CD4-positive, alpha-beta T cell (primary cell): ENCODE results near the gene CENPP. TPM values are rescaled to one million over a fixed set of nuclear protein-coding genes. Genes with fewer than 3 reads are reported as not detected.

Experiments used
- ATAC-seq: fragments of 200-7000 bp; cut with Tn5 transposase; one replicate; pipeline ENCODE4 v1.10.0; 2022; ENCODE audit warnings: mild to moderate bottlenecking; ENCODE audit not compliant: poor library complexity
- CTCF ChIA-PET: fragments of 350-600 bp; sonication (Branson Sonifier 250); formaldehyde crosslinking; loops from one replicate; lab custom pipeline; 2021; ENCODE audit warnings: antibody characterized with exemption, inconsistent platforms; lab: Charles Lee
- POLR2A ChIA-PET: fragments of 350-600 bp; sonication (Branson Sonifier 250); formaldehyde crosslinking; loops from one replicate; lab custom pipeline; 2021; ENCODE audit warnings: antibody characterized with exemption, inconsistent platforms; lab: Charles Lee
- DNase-seq, 14 experiments: peaks; one replicate each; pipeline ENCODE4 v3.0.0-alpha.2; 2013 to 2020; ENCODE audit warnings: mixed read lengths in 2 of 14
- H3K27ac ChIP-seq, 2 donors: one replicate each; pipeline versions ENCODE4 v1.5.1 to v1.7.0; 2013; ENCODE audit warnings: low read length in 2 of 2, low read depth in 1 of 2, mild to moderate bottlenecking in 1 of 2
- H3K27me3 ChIP-seq, 2 experiments: 1 replicate in 1 of 2; 2 replicates in 1 of 2; pipeline versions ENCODE4 v1.6.1 to v1.7.0; 2013; ENCODE audit warnings: low read length in 2 of 2, control low read depth in 1 of 2, mild to moderate bottlenecking in 1 of 2, moderate library complexity in 1 of 2; ENCODE audit not compliant: insufficient read depth in 2 of 2, control insufficient read depth in 1 of 2
- H3K36me3 ChIP-seq: one replicate; pipeline ENCODE4 v1.6.1; 2013; ENCODE audit warnings: low read length, control low read depth; ENCODE audit not compliant: insufficient read depth
- H3K4me1 ChIP-seq: one replicate; pipeline ENCODE4 v1.6.1; 2013; ENCODE audit warnings: low read length, control low read depth; ENCODE audit not compliant: insufficient read depth
- H3K4me3 ChIP-seq: one replicate; pipeline ENCODE4 v1.5.1; 2013; ENCODE audit warnings: mild to moderate bottlenecking, low read length, moderate library complexity
- H3K9me3 ChIP-seq, 2 experiments: 1 replicate in 1 of 2; 2 replicates in 1 of 2; pipeline versions ENCODE4 v1.6.1 to v1.7.0; 2013; ENCODE audit warnings: low read length in 2 of 2, mild to moderate bottlenecking in 2 of 2, control low read depth in 1 of 2, moderate library complexity in 1 of 2; ENCODE audit not compliant: control insufficient read depth in 1 of 2, insufficient read depth in 1 of 2
- H3K27ac Mint-ChIP-seq: one replicate; pipeline ENCODE4 v1.8.0; 2020; ENCODE audit warnings: mixed read lengths
- H3K27me3 Mint-ChIP-seq: one replicate; pipeline ENCODE4 v1.8.0; 2021; ENCODE audit warnings: mixed read lengths
- H3K36me3 Mint-ChIP-seq: one replicate; pipeline ENCODE4 v1.8.0; 2021; ENCODE audit warnings: low read depth, mixed read lengths
- H3K4me1 Mint-ChIP-seq: one replicate; pipeline ENCODE4 v1.8.0; 2021; ENCODE audit warnings: low read depth, mixed read lengths
- H3K4me3 Mint-ChIP-seq: one replicate; pipeline ENCODE4 v1.8.0; 2020; ENCODE audit warnings: mild to moderate bottlenecking, mixed read lengths
- H3K9me3 Mint-ChIP-seq: one replicate; pipeline ENCODE4 v1.8.0; 2020; ENCODE audit warnings: mixed read lengths
- CTCF ChIP-seq: fragments of 200-600 bp; IDR thresholded peaks from one replicate; pipeline ENCODE4 v1.8.0; 2022; ENCODE audit warnings: antibody characterized with exemption, mild to moderate bottlenecking
- intact Hi-C, 2 experiments: fragments of 100-400 bp; cut with DNase I in 1 of 2; cut with micrococcal nuclease in 1 of 2; formaldehyde crosslinking; loops; one replicate each; pipeline versions ENCODE4 v1.15.1 to v1.9.0; 2023 to 2025; cut with DNase I, micrococcal nuclease
- total RNA-seq, 174 experiments: library from RNA in 2 of 174; stranded (reverse) in 2 of 174; gene quantifications; one replicate each; pipeline ENCODE4 v1.2.3 and lab custom pipeline; 2021 to 2026

CENPP gene
- total RNA-seq, 2 experiments from 2014 or later: 4.8 TPM

GRCh38 chr9:92293452-92294296 lies 32.1 kb upstream of the CENPP start, which contains the start of gene IARS1:
IARS1 (minus strand) TSS chr9:92293697; CDS start chr9:92289419, 4,278 bp downstream.
- H3K9me3 Mint-ChIP-seq: no peaks in the 10 kb centered on the region
- POLR2A ChIA-PET: interaction anchor here (0.9 to 2.2 kb wide), 3 partner anchors 30 to 376 kb away, joined by 3 to 11 read pairs (median 3); partner anchors contain the start of genes CENPP, IPPK and NOL8
- intact Hi-C loops: loop anchor here (1.0 to 10.0 kb wide), 9 partner anchors 31 to 1961 kb away; partner anchors contain the start of genes CENPP (in 2 of the 2), NOL8 (in 2 of the 2), BICD2 (in 1 of the 2) and FAM120A (in 1 of the 2)

DNA sequence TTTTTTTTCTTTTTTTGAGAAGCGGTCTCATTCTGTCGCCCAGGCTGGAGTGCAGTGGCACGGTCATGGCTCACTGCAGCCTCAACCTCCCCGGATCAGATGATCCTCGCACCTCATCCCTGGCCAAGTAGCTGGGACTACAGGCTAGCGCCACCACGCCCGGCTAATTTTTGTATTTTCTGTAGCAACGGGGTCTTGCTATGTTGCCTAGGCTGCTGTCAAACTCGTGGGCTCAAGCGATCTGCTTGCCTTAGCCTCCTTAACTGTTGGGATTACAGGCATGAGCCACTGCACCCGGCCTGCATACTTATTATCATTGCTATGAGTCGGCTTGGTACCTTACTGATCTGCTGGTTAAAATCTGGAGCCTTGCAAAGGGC lies 31.5 kb upstream of the CENPP start:
- Histone ChIP-seq H3K9me3 (no peaks in the 10 kb centered on the region), H3K27ac (peak overlapping the region; percentile 73 to 74), H3K27me3 (no peaks in the 10 kb centered on the region), H3K36me3 (peaks cover 24% of the 10 kb centered on the region), H3K4me3 (peak overlapping the region; percentile 70), H3K4me1 (peaks cover 25% of the 10 kb centered on the region)
- intact Hi-C loops: loop anchor here in 1 of 2 experiments (5.0 to 10.0 kb wide), 7 partner anchors 177 to 1961 kb away; partner anchors contain the start of genes BICD2, FAM120A, FAM120AOS and IPPK
- ATAC-seq: no peak
- Mint-ChIP-seq H3K36me3 (peaks cover 52% of the 10 kb centered on the region), H3K4me1 (peaks cover 69% of the 10 kb centered on the region), H3K9me3 (no peaks in the 10 kb centered on the region), H3K27me3 (no peaks in the 10 kb centered on the region), H3K4me3 (peak overlapping the region; percentile 98), H3K27ac (peak overlapping the region; percentile 97)
- CTCF ChIA-PET: no interaction called here
- peak in 4 of 14 experiments; percentile 1 to 28 (median 15) for DNase-seq
- TF ChIP-seq CTCF: no peak
- POLR2A ChIA-PET: interaction anchor here (0.6 to 1.0 kb wide), 3 partner anchors 31 to 376 kb away, joined by 3 to 4 read pairs (median 3); partner anchors contain the start of genes CENPP and IPPK

More at GRCh38 chr9:92293452-92294296, 32.1 kb upstream of the CENPP start, which contains the start of gene IARS1:
- ATAC-seq: peak; percentile 93
- Histone ChIP-seq H3K36me3 (peaks cover 20% of the 10 kb centered on the region), H3K27ac (peak within 1 kb of the TSS; percentile 73 to 74), H3K4me3 (peak within 1 kb of the TSS; percentile 70), H3K4me1 (peaks cover 25% of the 10 kb centered on the region), H3K27me3 (no peaks in the 10 kb centered on the region), H3K9me3 (no peaks in the 10 kb centered on the region)
- Mint-ChIP-seq H3K27ac (peak within 1 kb of the TSS; percentile 97), H3K27me3 (no peaks in the 10 kb centered on the region), H3K4me3 (peak within 1 kb of the TSS; percentile 98), H3K4me1 (peaks cover 69% of the 10 kb centered on the region), H3K36me3 (peaks cover 48% of the 10 kb centered on the region)
- CTCF ChIA-PET: no interaction called here
- no peak for TF ChIP-seq CTCF
- DNase-seq: peak; percentile 97 to 100 (median 99)

- no peak for TF ChIP-seq CTCF
- peaks cover 50% of the 10 kb centered on the region for H3K36me3 Mint-ChIP-seq
- H3K4me3 Mint-ChIP-seq: peak overlapping the region; percentile 52
- no peaks in the 10 kb centered on the region for H3K9me3 ChIP-seq
- intact Hi-C loops: loop anchor here in 1 of 2 experiments (10.0 kb wide), 5 partner anchors 469 to 1959 kb away; partner anchors contain the start of genes BICD2, FAM120A, FAM120AOS and ZNF169
- no peak overlapping the region for H3K27ac ChIP-seq
- no peak for ATAC-seq
- CTCF ChIA-PET: no interaction called here
- H3K27me3 ChIP-seq: no peaks in the 10 kb centered on the region
- H3K9me3 Mint-ChIP-seq: no peaks in the 10 kb centered on the region
- H3K4me1 ChIP-seq: peaks cover 25% of the 10 kb centered on the region
- peak overlapping the region; percentile 86 for H3K27ac Mint-ChIP-seq
- peaks cover 34% of the 10 kb centered on the region for H3K36me3 ChIP-seq
- POLR2A ChIA-PET: interaction anchor here (1.0 kb wide), 1 partner anchor 375 kb away, joined by 3 read pairs; the partner anchor contains the start of gene IPPK
- no peak for DNase-seq
- peaks cover 59% of the 10 kb centered on the region for H3K4me1 Mint-ChIP-seq
- no peaks in the 10 kb centered on the region for H3K27me3 Mint-ChIP-seq
- no peak overlapping the region for H3K4me3 ChIP-seq
These were observed 30.4 kb upstream of the CENPP start for GRCh38 chr9:92295240-92295790.
